HG02970 (cell line): ENCODE results near the gene AKAP6.
"Not testable (repeated sequence)": the region's sequence is repeated elsewhere in the genome, so short reads cannot be mapped to it uniquely, and the experiment has no call there.

ENCODE experiments used
- ATAC-seq: cut with Tn5 transposase; IDR thresholded peaks from one replicate; pipeline ENCODE4 v1.9.1; 2021; ENCODE audit warnings: mild to moderate bottlenecking, moderate library complexity, moderate number of reproducible peaks; ENCODE audit not compliant: unreplicated experiment, low FRiP score

Gene AKAP6

GRCh38 chr14:32370714-32371113 lies 41.6 kb downstream of the AKAP6 start:
- ATAC-seq: no peak

- ATAC-seq: no peak
These were observed 43.1 kb downstream of the AKAP6 start for GRCh38 chr14:32372154-32372553.

GRCh38 chr14:32373174-32373573 lies 44.1 kb downstream of the AKAP6 start:
- not testable (repeated sequence) for ATAC-seq

GRCh38 chr14:32374155-32374554 lies 45.1 kb downstream of the AKAP6 start:
- ATAC-seq: no peak

- ATAC-seq: no peak
These were observed 46.6 kb downstream of the AKAP6 start for GRCh38 chr14:32375663-32376062.

- no peak for ATAC-seq
These were observed 48.0 kb downstream of the AKAP6 start for GRCh38 chr14:32377046-32377646.

DNA sequence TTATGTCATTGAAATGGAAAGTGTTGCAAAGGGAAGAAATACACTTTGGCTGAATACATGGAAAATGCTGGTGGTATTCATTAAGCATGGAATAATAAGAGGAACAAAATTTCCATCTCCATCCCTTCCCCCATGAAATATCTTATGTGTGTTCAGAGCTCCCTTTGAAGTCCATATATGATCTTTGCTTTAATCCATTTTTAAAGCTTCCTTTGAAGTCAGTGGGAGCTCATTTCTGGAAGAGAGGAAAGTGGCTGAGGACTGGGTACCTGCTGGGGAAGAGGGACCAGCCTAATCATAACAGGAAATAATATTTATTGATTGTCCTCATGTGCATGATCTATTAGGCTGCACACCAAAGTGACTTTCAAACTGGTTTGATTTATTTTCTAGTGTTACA lies 49.2 kb downstream of the AKAP6 start:
- ATAC-seq: no peak

GRCh38 chr14:32379447-32379846 lies 50.3 kb downstream of the AKAP6 start:
- ATAC-seq: no peak

- no peak for ATAC-seq
These were observed 52.8 kb downstream of the AKAP6 start for GRCh38 chr14:32381869-32382268.

GRCh38 chr14:32382704-32383103 lies 53.6 kb downstream of the AKAP6 start:
- no peak for ATAC-seq

DNA sequence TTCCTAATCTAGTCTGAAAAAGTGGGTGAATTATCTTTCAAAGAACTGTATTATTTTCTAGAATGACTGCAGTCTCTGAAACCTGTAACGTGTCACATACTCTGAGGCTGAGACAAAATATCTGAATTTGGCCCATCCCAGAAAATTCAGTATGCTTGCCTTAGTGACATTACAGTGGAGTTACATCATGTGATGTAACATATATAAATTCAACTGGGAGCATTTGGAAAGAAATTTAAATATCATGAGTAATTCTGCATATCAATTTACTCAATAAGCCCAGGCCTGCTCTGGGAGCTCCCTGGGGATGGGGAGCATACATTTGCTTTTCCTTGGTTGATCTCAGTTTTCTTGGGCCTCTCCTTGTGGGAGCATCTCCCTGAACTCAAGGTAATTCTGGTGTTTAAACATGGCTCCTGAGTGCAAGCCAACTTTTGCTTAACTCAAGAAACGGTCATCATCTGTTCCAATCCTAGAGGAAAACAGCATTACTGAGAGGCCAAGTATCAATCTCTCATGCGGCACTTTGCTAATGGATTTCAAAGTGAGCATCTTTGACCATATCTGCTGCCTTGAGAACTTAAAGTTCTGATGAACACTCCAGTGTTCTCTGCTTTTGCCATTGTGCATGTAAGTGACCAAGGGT lies 54.4 kb downstream of the AKAP6 start:
- no peak for ATAC-seq

- no peak for ATAC-seq
These were observed 55.4 kb downstream of the AKAP6 start for GRCh38 chr14:32384464-32384863.

- not testable (repeated sequence) for ATAC-seq
These were observed 58.2 kb downstream of the AKAP6 start for GRCh38 chr14:32387295-32387694.

DNA sequence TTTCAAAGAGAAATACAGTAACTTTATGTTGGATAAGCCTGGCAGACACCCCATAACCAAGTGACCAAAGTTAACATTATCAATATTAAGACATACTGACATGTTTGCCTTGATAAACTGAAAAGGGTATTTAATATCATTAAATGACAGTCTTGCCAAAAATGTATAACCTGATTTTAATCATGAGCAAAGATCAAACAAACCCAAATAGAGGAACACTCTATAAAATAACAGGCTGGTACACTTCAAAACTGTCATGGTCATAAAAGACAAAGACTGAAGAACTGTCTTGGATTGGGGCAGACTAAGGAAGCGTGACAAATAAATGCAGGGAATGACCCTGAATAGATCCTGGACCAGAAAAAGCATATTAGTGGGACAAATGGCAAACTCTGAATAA lies 64.0 kb downstream of the AKAP6 start:
- no peak for ATAC-seq

DNA sequence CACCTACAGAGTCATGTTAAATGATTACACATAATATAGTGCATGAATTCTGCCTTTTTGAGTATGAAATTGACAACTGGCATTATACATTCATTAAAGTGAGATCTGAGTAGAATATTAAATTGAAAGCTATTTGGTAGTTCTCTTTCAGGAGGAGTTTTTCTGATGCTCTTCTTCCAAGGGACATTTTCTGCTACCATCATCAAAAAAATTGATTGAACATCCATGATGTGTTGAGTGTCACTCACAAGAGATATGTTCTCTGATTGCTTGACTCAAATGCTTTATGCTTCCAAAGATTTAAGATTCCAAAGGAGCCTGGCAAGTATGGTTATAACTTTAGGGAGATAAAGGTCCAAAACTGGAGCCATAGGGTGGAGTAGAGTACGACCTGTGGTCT lies 64.9 kb downstream of the AKAP6 start:
- no peak for ATAC-seq

DNA sequence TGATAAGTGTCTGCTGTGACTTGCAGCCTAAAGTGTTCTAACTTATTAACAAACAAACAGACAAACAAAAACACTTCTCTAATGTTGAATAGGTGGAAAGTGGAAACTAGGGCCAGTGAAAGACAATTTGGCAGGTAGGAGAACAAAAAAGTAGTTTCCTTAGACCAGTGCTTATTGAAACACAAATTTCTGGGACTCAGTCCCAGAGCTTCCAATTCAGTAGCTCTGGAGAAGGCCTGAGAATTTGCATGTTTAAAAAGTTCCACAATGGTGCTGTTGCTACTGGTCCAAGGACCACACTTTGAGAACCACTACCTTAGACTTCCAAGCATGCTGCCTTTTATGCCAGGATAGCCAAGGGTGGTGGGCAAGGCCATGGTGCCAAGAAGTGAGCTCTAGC lies 67.8 kb downstream of the AKAP6 start:
- ATAC-seq: no peak

DNA sequence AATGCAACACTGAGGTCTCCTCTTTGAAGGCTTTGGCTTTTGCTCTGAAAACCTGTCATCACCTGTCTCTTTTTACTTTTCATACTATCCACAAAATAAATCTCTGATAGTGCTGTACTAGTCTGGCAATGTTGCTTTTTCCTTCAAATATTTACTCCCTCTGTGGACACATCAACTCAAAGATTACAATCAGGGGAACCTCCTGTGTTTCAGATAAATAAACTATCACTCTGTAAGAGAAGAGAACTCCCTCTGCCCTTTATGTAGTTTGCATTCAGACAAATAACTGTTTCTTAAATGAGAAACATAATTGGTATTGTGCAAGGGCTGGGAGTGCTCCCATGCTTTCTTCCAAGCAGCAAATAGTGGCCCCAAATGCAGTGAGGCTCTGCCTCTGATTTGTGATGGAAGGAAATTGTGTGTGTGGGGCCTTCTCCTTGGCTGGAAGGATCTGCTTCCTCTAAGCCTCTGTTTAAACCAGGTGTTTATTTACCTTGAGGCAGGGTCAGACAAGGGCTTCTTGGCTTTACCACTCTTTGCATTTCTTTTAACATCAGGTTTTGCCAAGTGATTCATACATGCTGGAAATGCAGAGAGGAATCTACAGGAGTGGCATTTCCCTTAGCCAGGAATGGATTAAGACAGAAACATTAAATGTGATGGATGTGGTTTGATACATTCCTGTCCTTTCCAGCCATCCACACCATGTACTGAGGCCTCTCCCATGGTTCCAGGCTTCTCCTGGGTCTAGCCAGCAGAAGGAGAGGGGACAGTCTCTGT lies 69.0 kb downstream of the AKAP6 start:
- ATAC-seq: no peak

- no peak for ATAC-seq
These were observed 70.8 kb downstream of the AKAP6 start for GRCh38 chr14:32399920-32400319.

DNA sequence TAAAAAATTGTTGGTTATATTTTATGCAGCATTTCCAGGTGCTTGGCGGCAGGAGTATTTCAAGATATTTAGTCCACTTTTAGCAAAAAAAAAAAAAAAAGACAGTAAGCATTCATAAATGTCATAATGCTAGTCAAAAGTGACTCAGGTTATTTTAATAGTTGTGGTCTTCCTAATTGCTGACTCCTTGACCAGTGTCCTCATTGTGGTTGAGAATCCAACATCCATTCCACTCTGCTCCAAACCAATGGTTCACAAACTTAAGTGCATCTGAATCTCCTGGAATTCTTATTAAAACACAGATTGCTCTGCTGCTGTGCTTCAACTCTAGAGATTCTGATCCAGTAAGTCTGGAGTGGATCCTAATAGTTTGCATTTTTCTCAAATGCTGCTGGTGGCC lies 71.4 kb downstream of the AKAP6 start:
- ATAC-seq: no peak

DNA sequence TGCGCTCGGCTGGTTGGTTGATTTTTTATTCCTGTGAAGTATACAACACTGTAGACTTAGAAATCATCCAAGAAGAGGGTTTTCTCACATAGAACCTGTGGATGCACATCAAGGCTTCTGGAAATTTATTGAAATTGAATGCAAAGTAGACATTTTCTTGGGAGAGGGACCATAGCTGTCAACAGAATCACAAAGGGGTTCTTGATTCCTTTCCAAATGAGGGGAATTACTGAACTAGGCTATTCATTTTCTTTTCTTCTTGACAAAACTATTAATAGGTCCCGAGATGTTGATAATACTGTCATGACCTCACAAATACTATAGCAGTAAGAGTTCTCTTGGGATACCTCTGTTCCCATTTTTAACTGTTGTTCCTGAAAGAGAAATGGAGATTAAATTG lies 73.9 kb downstream of the AKAP6 start:
- no peak for ATAC-seq

DNA sequence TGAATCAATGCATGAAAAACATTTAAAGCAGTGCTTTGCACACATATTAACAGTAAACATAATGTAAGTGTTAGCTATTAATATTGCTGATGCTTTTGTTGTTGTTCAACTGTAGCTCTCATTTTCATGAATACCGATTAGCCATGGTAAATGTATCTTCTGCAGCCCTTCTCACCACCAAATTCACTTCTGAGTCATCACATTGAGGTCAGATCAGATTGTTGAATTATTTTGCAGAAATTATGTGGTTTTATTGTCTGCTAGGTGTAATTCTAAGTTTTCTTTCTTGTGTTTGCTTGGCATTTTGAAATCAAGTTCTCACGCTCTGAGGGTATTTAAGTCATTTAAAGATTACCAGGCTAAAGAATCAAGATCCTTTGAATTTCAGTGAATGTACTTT lies 74.6 kb downstream of the AKAP6 start:
- ATAC-seq: no peak
